ENCODE measurements around the gene ADD2. TPM values are rescaled to one million over a fixed set of nuclear protein-coding genes. Genes with fewer than 3 reads are reported as not detected.

ADD2 gene
- total RNA-seq, 1 experiment from 2014 or later = 5.6 TPM

DNA sequence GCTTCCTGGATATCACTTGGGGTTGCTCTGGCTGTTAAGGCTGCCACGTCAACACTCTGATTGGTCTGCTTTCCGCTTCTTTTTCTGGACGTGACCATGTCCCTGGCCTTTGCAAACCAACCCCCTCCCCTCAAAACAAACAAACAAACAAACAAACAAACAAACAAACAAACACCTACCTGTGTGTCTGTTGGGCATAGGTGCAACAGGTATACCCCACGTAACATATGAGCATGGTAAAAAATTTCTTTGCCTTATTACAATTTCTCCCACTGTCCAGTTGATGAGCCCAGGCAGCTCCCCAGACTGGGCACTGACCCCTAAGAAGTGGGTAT is 80.6 kb downstream of the ADD2 start:
- H3K27ac ChIP-seq (ENCODE audit: low read depth, low read length, poor library complexity, severe bottlenecking) = no peak overlapping the region
- BruUV-seq (replicated peaks) = no TSS peak
- no peaks in the 10 kb centered on the region for H3K27me3 ChIP-seq (replicated peaks; ENCODE audit: insufficient read depth, low read depth, low read length, poor library complexity)
- ChIA-PET POLR2A (ENCODE audit: low non-redundant PET) (no interaction called here), CTCF (no interaction called here)
- DNase-seq (ENCODE audit: low spot score) = no peak
- intact Hi-C loops (cut with micrococcal nuclease; ENCODE audit: unreplicated experiment) = no loop called here
- TF ChIP-seq, protein P1, sequence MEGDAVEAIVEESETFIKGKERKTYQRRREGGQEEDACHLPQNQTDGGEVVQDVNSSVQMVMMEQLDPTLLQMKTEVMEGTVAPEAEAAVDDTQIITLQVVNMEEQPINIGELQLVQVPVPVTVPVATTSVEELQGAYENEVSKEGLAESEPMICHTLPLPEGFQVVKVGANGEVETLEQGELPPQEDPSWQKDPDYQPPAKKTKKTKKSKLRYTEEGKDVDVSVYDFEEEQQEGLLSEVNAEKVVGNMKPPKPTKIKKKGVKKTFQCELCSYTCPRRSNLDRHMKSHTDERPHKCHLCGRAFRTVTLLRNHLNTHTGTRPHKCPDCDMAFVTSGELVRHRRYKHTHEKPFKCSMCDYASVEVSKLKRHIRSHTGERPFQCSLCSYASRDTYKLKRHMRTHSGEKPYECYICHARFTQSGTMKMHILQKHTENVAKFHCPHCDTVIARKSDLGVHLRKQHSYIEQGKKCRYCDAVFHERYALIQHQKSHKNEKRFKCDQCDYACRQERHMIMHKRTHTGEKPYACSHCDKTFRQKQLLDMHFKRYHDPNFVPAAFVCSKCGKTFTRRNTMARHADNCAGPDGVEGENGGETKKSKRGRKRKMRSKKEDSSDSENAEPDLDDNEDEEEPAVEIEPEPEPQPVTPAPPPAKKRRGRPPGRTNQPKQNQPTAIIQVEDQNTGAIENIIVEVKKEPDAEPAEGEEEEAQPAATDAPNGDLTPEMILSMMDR (conservative IDR thresholded peaks at IDR 0.05; ENCODE audit: low read depth, low read length) = no peak
- TF ChIP-seq EZH2 (IDR thresholded peaks at IDR 0.05; ENCODE audit: borderline replicate concordance, low read depth, low read length, poor library complexity, severe bottlenecking) = no peak
- no peaks in the 10 kb centered on the region for H3K9me3 ChIP-seq (ENCODE audit: low read depth, low read length, poor library complexity, severe bottlenecking)
- H3K4me1 ChIP-seq (ENCODE audit: insufficient read depth, low read length, poor library complexity, severe bottlenecking) = no peaks in the 10 kb centered on the region
- H3K4me3 ChIP-seq (ENCODE audit: low read depth, low read length, poor library complexity, severe bottlenecking) = no peak overlapping the region
- no peaks in the 10 kb centered on the region for H3K36me3 ChIP-seq (ENCODE audit: insufficient read depth, low read length, poor library complexity, severe bottlenecking)

DNA sequence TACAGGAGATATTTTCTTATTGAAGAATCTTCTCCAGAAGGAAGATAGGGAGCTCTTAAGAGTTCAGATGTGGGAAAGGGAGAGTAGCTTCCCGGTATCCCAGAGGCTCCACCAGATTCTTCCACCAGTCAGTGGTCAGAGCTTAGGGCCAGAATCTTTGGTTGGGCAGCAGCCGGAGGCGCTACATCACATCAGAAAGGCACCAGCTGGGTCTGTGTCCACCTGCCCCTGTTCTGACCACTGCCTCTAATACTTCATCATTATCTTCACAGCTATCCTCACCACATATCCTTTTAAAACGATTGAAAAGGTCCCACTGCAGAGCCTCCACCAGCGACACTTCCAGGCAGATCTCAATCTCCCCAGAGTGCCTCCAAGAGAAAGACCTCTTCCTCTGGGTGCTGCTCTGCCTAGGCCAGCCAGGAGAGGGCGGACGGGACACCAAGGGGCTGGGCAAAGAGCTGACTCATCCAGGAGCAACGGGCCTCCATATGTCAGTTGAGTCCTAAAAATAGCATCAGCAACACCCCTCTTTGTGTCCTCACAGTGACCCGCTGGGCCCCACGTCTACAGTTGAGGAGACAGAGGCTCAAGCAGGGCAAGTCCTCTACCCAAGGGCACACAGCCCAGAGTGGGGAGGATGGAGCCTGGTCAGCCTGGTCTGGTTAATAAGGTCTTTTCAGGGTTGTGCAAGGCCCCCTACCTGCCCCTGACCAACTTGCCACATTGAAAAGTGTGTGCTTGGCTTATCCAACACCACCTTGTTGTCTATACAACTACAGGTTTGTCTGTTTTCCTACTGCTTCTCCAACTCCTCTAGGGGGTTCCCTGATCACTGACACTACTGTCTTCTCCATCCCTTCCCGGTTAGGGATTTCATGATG is 81.2 kb downstream of the ADD2 start:
- no peaks in the 10 kb centered on the region for H3K9me3 ChIP-seq (ENCODE audit: low read depth, low read length, poor library complexity, severe bottlenecking)
- TF ChIP-seq, protein P1 (conservative IDR thresholded peaks at IDR 0.05; ENCODE audit: low read depth, low read length) = peak; percentile 50
- no peak for TF ChIP-seq EZH2 (IDR thresholded peaks at IDR 0.05; ENCODE audit: borderline replicate concordance, low read depth, low read length, poor library complexity, severe bottlenecking)
- no peaks in the 10 kb centered on the region for H3K36me3 ChIP-seq (ENCODE audit: insufficient read depth, low read length, poor library complexity, severe bottlenecking)
- CTCF ChIA-PET = no interaction called here
- no peak overlapping the region for H3K27ac ChIP-seq (ENCODE audit: low read depth, low read length, poor library complexity, severe bottlenecking)
- no peaks in the 10 kb centered on the region for H3K4me1 ChIP-seq (ENCODE audit: insufficient read depth, low read length, poor library complexity, severe bottlenecking)
- no peak overlapping the region for H3K4me3 ChIP-seq (ENCODE audit: low read depth, low read length, poor library complexity, severe bottlenecking)
- intact Hi-C loops (cut with micrococcal nuclease; ENCODE audit: unreplicated experiment) = no loop called here
- peak; percentile 62 for DNase-seq (ENCODE audit: low spot score)
- H3K27me3 ChIP-seq (replicated peaks; ENCODE audit: insufficient read depth, low read depth, low read length, poor library complexity) = no peaks in the 10 kb centered on the region
- POLR2A ChIA-PET (ENCODE audit: low non-redundant PET) = no interaction called here
- BruUV-seq (replicated peaks) = no TSS peak

DNA sequence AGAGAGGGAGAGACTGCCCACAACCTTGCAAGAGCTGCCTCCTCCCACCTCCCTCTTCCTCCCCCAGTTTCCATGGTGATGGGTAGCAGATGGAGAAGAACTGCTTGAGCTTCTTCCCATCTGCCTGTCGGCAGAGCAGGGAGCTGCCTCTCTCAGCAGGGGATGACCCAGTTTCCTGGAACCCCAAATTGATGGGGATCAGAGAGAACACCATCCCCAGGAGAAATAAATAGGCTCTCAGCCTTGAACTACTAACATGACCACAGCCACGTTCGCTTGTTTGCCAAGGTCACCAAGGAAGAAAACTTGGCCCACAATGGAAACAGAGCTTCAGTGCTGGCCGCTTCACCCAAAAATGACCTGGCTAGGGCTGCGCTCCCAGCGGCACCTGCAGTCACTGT is 82.2 kb downstream of the ADD2 start:
- CTCF ChIA-PET = no interaction called here
- no peaks in the 10 kb centered on the region for H3K36me3 ChIP-seq (ENCODE audit: insufficient read depth, low read length, poor library complexity, severe bottlenecking)

More for the DNA sequence above, 82.2 kb downstream of the ADD2 start:
- Histone ChIP-seq H3K4me3 (ENCODE audit: low read depth, low read length, poor library complexity, severe bottlenecking) (no peak overlapping the region), H3K9me3 (ENCODE audit: low read depth, low read length, poor library complexity, severe bottlenecking) (no peaks in the 10 kb centered on the region), H3K27ac (ENCODE audit: low read depth, low read length, poor library complexity, severe bottlenecking) (no peak overlapping the region), H3K4me1 (ENCODE audit: insufficient read depth, low read length, poor library complexity, severe bottlenecking) (no peaks in the 10 kb centered on the region), H3K27me3 (replicated peaks; ENCODE audit: insufficient read depth, low read depth, low read length, poor library complexity) (no peaks in the 10 kb centered on the region)
- intact Hi-C loops (cut with micrococcal nuclease; ENCODE audit: unreplicated experiment) = no loop called here
- POLR2A ChIA-PET (ENCODE audit: low non-redundant PET) = no interaction called here
- DNase-seq (ENCODE audit: low spot score) = peak; percentile 15
- no TSS peak for BruUV-seq (replicated peaks)
- TF ChIP-seq, protein P1 (conservative IDR thresholded peaks at IDR 0.05; ENCODE audit: low read depth, low read length) = no peak
- no peak for TF ChIP-seq EZH2 (IDR thresholded peaks at IDR 0.05; ENCODE audit: borderline replicate concordance, low read depth, low read length, poor library complexity, severe bottlenecking)
